Endothelial cell of umbilical vein (primary cell): Measurements from ENCODE around the gene NPIPA3.
"Not testable (repeated sequence)": the region's sequence is repeated elsewhere in the genome, so short reads cannot be mapped to it uniquely, and the experiment has no call there.

Experiments
- CTCF ChIP-seq, 2 donors: IDR thresholded peaks; 1 replicate in 1 of 2; 2 replicates in 1 of 2; pipeline ENCODE4 v1.5.1; 2011; ENCODE audit warnings: low read length in 2 of 2, mild to moderate bottlenecking in 2 of 2, moderate library complexity in 2 of 2, control low read depth in 1 of 2, inconsistent platforms in 1 of 2, low read depth in 1 of 2; ENCODE audit not compliant: insufficient read depth in 1 of 2; ENCODE audit errors: extremely low read depth in 1 of 2
- EZH2 ChIP-seq: IDR thresholded peaks from 2 replicates; pipeline ENCODE4 v1.6.1; 2012; ENCODE audit warnings: borderline replicate concordance, low read depth, mild to moderate bottlenecking, moderate library complexity, low read length, inconsistent platforms; ENCODE audit not compliant: severe bottlenecking
- MYC ChIP-seq: IDR thresholded peaks from one replicate; pipeline ENCODE4 v1.6.1; 2011; ENCODE audit warnings: mild to moderate bottlenecking, low read depth, low read length
- POLR2AphosphoS5 ChIP-seq: IDR thresholded peaks from 2 replicates; pipeline ENCODE4 v1.6.1; 2012; ENCODE audit warnings: low read depth, mild to moderate bottlenecking, control low read depth, low read length, moderate library complexity; ENCODE audit not compliant: insufficient read depth

GRCh38 chr16:14740832-14741385, 37.7 kb downstream of the NPIPA3 start:
- TF ChIP-seq EZH2; CTCF (IDR thresholded peaks at IDR 0.05; ENCODE audit: extremely low read depth in 1 of 2, insufficient read depth in 1 of 2, low read depth in 1 of 2, low read length in 2 of 2); MYC; POLR2AphosphoS5: not testable (repeated sequence)
